HG03460 (cell line): ENCODE measurements around the gene MAMDC2.

Experiments used
- ATAC-seq: cut with Tn5 transposase; IDR thresholded peaks from one replicate; pipeline ENCODE4 v1.9.1; 2021; ENCODE audit not compliant: unreplicated experiment

Gene MAMDC2, protein sequence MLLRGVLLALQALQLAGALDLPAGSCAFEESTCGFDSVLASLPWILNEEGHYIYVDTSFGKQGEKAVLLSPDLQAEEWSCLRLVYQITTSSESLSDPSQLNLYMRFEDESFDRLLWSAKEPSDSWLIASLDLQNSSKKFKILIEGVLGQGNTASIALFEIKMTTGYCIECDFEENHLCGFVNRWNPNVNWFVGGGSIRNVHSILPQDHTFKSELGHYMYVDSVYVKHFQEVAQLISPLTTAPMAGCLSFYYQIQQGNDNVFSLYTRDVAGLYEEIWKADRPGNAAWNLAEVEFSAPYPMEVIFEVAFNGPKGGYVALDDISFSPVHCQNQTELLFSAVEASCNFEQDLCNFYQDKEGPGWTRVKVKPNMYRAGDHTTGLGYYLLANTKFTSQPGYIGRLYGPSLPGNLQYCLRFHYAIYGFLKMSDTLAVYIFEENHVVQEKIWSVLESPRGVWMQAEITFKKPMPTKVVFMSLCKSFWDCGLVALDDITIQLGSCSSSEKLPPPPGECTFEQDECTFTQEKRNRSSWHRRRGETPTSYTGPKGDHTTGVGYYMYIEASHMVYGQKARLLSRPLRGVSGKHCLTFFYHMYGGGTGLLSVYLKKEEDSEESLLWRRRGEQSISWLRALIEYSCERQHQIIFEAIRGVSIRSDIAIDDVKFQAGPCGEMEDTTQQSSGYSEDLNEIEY

DNA sequence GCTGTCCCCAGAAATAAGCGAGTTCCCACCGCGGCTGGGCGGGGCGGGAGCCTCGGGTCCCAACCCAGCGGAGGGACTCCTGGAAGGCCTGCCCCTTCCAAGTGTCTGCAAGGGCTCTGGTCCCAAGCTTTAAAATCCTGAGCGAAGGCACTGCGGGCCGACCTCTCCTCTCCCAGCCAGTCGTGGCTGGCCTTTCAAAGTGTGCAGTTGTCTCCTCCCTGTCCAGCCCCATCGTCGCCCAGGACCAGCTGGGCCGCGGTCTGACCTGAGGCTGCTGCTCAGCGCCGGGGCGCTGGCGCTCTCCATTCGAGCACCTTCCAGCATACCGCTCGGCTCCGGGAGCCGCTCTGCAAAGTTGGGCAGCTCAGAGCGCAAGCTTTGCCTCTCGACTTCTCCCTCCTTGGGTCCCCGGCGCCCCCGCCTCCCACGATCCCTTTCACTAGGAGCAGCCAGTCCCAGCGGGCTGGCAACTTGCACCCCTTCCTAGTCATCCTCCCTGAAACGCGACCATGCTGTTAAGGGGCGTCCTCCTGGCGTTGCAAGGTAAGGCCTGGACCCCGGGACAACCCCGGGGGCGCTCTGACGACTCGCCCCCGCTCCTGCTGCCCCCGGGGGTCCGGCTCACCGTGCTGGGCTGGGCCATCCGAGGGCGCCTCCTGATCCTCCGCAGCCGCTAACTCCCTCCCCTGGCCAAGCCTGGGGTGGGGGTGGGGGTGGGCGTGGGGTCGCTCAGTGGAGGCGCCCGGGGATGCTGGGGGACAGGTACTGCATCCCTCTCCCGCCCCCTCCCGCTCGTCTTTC is at the start of gene MAMDC2:
Gene MAMDC2, plus strand, starts transcription at position 160 of the 801 bp plus-strand sequence. Its CDS starts 350 bp downstream, at position 510.
- ATAC-seq, result no peak

DNA sequence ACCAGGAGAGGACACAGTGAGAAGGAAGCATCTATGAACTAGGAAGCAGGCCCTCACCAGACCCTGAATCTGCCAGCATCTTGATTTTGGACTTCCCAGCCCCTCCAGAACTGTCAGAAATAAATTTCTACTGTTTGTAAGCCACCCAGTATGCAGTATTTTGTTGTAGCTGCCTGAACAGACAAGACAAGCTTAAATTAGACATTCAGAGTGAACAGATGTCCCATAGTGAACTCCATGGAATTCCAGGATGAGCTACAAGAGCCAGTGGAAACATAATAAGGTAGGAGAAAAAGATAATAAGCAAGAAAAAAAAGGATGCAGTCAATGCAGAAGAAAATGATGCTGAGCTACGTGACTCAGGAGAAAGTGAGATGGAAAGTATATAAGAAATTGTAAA is 47.8 kb upstream of the MAMDC2 start:
- no peak for ATAC-seq

DNA sequence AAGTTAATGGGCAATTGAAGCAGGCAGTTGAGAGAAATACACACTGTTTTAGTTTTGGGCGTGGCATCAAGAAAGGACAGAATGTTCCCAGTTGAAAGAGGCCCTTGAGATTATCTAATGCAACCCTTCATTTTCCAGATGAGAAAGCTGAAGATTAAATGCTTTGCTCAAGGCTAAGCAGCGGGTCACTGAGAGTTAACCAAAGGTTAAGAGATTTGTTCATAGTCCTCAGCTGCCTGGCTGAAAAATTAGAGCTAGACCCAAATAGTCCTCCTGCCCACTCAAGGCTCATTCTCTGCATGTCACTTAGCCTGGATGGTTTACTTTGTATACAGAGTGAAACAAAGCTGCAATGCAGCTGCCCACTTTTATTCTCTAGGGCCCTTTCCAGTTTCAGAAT is 46.7 kb upstream of the MAMDC2 start:
- ATAC-seq, result no peak

DNA sequence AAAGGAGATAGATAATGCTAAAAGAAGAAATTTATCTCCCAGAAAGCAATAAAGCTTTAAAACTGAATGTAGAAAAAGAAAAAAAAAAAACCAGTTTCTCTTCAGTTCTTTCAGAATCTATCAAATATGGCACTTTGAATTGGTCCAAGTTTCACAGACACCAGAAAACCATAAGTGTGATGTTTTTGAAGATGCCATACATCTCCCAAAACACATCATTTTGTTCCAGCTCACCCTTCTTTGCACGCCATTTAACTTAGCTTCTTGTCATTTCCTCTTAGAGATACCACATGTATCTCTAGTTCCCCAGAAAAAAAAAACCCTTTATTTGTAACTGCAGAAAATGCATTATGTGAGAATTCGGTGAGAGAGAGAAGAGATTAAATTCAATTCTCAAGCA is 46.1 kb upstream of the MAMDC2 start:
- no peak for ATAC-seq

DNA sequence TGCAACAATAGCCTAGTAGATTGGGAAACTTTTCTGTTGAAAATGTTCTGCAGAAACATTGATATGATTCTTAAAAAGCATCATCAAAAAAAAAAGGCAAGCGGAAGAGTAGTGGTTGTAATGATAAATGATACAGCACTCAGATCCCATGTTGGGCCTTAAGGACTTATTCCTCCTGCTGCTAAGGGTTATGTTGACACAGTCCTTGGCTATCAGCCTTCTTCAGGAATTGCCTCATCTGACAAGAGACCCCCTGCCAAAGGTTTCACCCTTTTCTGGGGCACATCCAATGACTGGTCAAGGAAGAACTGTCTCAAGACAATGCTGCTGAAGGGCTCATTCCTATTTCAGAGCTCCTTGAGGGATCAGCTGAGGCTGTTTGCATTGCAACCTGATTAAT is 44.3 kb upstream of the MAMDC2 start:
- no peak for ATAC-seq

DNA sequence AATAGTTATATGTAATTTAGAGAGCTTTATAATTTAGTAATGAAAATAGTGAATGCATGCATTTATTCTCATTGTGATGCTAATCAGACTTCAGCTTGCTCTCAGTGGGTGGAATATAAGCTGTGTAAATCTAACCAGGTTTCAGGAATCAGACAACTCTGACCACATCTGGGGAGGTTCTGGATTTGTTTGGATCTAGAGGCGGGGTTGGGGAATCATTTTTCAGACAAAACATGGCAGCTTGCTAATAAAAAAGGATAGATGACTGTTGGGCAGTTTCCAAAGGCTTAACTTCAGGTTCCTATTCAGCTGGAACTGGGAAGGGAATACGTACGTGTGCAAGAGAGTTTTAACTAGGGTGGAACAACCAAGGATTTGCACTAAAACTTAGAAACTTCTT is 43.2 kb upstream of the MAMDC2 start:
- no peak for ATAC-seq

DNA sequence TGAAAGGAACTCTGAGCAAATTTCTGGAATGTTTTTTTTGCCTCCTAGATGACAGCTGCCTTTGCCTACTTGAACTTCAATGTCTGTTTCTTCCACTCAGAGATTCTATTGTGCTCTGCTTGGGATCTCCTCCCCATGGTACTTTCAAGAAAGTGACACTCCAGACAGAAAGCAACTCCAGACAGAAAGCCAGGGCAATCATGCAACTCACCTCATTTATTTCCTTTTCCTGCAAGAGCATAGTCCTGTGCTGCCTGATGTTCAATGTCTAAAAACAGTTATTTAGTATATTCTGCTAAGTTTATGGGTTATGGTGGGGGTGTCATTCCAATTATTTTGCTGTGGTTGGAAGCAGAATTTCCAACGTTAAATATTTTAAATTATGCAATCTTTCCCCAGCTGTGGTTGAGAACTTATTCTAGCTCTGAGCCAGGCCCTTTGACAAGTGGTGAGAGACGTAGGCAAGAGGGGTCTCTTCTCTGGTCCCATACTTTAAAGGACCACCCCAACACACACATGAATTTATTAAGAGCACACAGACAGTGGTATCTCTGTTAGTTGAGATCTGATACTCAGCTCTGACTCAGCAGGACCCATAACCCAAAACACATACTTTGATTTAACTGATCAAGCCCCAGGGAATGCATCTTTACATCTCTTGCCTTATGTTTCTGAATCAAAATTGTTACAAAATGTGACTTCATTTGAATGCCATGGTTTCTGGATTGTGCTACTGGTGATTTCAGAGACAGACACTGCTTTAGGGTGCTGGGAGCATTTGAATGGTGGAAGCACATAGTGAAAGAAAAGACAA is 39.5 kb upstream of the MAMDC2 start:
- ATAC-seq, result no peak

DNA sequence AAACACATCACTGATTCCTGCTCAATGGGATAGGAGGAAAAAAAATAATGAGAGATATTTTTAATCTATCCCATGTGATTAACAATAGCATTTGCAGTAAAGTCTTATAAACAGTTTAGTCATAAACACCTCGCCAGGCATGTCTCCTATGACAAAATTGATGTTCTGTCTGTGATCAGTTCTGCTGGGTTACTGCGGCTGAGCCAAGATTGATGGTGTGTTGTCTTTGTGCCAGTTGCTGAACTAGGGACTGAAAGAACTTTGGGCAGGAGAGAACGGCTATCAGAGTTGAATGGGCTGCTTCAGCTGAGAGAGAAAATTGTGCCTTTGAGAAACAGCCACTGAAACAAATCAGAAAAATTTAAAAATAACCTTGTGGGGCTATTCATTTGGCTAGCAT is 37.3 kb upstream of the MAMDC2 start:
- no peak for ATAC-seq

DNA sequence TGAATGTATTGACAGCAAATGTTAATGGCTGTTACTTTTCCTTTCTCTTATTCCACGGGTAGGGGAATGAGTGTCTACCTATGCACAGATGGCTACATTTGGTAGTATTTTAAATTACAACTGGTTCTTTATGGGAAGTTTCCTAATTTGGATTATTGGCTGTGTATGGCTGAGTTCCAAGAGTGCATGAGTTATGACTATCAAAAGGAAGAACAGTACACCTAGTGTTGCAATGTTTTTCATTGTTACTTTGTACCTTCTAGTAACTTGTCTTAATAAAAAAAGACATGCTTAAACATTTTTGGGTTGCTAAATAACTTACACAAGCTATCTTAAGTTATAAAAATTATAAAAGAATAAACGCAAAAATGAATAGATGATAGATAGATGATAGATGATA is 35.8 kb upstream of the MAMDC2 start:
- ATAC-seq, result no peak

DNA sequence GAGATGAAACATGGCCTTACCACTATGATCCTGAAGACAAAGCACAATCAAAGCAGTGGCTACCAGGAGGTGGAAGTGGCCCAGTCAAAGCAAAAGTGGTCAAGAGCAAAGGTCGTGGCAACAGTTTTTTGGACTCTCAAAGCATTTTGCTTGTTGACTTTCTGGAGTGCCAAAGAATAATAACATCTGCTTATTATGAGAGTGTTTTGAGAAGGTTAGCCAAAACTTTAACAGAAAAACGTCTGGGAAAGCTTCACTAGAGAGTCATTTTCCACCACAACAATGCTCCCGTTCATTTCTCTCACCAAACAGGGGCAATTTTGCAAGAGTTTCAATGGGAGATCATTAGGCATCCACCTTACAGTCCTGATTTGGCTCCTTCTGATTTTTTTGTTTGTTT is 33.6 kb upstream of the MAMDC2 start:
- ATAC-seq, result no peak

DNA sequence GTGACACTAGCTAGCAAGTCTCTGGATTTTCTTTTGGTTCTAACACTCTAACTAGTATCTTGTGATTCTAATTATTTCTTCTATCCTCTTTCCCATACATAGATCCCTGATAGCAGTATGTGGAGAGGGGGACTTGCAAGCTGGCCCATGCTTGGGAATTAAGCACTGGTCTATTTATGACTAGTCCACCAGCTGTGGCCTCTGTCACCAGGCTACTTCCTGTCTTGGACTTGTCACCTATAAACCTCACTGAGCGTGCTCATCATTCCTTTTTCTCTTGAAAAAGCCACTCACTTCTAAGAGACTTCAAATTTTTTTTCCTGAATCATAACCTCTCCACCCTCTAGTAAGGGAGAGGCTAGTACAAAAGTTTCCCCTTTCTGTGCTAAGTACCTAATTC is 32.3 kb upstream of the MAMDC2 start:
- no peak for ATAC-seq

DNA sequence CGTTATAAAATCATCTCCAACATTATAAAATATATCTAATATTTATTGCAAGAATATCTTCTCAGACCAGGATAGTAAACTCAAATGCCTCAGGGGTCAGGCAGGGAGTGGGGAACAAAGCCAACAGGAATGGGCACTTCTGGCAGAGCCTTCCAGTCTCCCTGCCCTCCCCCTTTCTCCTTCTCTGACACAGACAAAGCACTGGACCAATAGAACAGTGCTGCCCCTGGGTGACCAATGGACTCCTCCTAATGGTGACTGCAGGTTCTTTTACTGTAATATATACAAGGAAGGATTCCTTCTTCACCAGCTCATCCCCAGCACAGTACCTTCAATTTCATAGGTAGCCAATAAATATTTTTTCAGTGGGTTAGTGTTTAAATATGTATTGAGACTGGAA is 31.1 kb upstream of the MAMDC2 start:
- no peak for ATAC-seq

DNA sequence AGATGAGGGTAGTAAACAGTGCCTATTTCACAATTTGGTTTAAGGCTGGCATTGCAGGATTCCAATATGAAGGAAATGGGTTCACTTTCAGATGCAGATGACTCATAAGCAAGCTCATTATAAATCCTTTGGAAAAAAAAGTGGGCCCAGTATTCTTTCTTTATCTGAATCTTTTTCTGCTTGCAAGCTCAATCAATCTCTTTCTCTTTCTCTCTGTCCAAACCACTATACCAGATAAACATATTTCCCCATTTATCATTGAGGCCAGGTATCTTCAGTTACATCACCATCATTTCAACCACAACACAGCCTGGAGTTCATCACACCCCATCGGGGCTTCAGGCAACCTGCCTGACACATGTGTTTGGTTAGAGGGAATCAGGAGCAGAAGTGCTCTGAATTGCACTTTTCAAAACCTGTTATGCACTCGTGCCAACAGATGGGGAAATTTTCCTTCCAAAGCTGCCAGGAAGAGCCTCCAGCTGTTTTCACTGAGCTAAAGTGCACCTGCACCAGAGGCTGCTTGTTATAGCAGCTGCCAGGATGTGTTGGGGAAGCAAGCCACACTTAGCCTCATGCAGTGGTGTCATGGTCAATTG is 30.0 kb upstream of the MAMDC2 start:
- ATAC-seq, result no peak

DNA sequence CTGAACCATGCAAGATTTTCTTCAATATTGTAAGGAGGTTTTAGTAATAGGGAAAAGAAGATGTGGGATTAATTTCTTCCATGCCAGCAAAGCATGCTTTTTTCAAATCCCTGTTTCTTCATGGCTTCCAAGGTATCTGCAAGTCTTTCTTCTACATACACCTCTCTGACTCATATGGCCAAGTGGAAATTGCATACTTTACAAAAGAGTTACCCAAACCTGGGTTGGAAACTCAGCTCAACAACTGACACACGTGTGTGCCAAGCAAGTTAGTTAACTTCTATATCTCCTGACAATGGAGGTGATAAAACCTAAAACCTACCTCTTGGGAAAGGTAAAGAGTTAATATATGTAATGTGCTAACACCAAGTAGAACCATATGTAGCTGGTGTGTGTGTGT is 28.5 kb upstream of the MAMDC2 start:
- no peak for ATAC-seq

DNA sequence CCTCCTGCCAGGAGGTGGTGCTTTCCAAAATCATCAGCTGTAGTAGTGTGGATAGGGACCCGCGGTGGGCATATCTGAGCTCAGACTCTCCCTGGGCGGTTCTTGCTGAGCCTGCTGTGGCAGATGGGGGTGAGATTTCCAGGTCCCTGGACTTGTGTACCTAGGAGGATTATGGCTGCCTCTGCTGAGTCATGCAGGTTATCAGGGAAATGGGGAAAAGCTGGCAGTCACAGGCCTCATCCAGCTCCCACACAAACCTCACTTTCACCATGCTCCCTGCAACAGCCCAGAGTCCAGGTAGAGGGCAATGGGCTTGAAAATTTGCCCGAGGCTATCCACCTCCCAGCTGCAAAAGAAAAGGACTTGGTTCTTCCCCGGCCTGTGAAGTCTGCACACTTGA is 23.4 kb upstream of the MAMDC2 start:
- no peak for ATAC-seq

DNA sequence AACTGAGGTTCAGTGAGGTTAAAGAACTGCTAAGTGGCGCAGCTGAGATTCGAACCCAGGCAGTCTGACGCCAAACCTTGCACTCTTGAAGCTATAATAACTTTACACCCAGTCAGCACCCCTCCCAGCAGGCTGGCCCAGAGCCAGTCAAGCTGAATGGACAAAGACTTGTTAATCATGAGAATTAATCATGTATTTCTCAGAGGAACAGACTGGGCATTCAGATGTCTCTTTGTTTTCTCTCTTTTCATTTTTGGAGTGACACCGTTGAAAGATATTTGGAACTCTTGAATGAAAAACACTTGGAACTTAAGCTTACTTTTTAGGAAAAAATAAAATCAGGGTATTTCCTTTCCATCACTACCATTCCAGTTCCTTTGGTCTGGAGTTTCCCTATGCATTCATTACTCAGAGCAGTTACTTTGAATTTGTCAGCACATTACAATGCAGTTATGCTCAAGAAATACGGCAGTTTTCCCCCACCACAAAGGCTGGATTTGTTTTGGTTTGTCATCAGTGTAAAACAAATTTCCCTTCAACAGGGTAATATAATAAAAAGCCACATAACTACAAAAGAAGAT is 22.6 kb upstream of the MAMDC2 start:
- ATAC-seq, result no peak

DNA sequence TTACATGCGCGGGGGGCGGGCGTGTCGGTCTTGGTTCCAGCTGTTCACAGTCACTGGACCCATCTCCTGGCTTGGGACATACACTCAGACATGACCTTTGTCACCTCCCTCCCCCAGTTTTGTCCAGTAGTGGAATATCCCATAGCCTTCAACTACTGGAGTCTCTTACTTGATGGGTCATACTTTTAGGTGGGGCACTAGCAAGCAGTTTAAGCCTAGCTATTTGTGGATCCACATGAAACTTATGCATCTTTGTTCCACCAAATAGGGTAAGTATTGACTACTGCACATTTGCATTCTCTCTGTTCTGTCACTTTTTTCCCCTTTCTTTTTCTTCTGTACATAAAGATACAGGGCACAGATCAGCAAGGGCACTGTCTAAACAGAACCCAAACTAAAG is 15.4 kb upstream of the MAMDC2 start:
- no peak for ATAC-seq

DNA sequence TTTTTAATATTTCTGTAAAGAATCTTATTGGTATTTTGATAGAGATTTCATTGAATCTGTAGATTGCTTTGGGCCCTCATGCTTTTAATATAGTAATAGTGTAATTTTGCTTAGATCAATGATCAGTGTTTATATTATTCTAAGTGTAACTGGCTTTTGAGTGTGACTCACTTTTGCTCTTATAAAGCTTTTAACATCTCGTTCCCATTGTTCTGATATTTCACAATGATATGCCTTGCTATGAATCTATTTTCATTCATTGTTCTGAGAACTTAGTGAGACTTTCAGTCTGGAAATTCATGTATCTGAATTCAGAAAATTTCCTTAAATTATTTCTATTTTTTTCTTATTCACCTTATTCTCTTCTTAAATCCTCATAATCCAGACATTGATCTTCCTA is 13.5 kb upstream of the MAMDC2 start:
- ATAC-seq, result no peak

DNA sequence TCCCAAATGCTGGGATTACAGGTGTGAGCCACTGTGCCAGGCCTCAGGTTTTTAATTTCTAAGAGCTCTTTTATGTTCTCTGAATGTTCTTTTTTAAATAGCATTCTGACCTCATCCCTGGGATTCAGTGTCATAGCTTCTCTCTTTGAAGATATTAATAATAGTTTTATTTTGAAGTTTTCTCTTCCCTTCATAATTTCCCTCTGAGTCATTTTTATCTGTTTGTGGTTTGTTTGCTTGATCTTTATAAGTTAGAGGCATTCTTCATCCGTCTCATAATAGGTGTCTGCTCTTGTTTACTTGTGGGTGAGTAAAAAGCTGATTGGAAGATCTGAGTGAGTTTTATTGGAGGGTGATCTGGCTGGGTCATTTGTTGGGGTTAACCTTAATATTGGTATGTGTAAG is 12.5 kb upstream of the MAMDC2 start:
- ATAC-seq, result no peak

DNA sequence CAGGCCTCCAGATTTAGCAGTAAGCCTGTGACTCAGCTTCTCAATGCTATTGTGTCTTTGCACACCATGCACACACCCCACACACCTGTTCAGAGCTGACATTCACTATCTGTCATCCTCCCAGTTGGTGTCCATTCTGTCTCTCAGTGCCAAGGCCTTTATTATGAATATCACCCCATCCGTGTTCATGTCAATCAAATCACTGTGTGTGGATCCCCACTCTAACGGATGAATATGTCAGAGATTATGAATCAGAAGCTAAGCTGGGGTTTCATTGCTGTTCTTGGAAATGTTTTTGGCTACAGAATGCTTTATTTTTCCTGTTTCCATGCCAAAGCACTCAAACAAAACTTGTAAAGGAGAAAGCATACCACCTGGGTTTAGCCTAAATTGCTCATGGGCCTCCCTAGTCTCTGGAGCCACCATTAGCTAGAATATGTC is 9.4 kb upstream of the MAMDC2 start:
- no peak for ATAC-seq
